Mucosa of descending colon (tissue), 3 donors: ENCODE results near the gene PKIG. TPM values are rescaled to one million over a fixed set of nuclear protein-coding genes. Genes with fewer than 3 reads are reported as not detected.

Experiments
- ATAC-seq: fragments of 200-7000 bp; cut with Tn5 transposase; one replicate; pipeline ENCODE4 v1.9.1; 2020; ENCODE audit warnings: mild to moderate bottlenecking, moderate library complexity
- DNase-seq, 3 donors: peaks; one replicate each; pipeline ENCODE4 v3.0.0-alpha.2; 2020
- H3K36me3 ChIP-seq: fragments of 200-600 bp; one replicate; pipeline ENCODE4 v1.8.0; 2021; ENCODE audit warnings: low read depth, mild to moderate bottlenecking
- H3K4me1 ChIP-seq: fragments of 200-600 bp; one replicate; pipeline ENCODE4 v1.8.0; 2021; ENCODE audit warnings: low read depth, mild to moderate bottlenecking
- H3K4me3 ChIP-seq: fragments of 200-600 bp; one replicate; pipeline ENCODE4 v1.8.0; 2021; ENCODE audit warnings: mild to moderate bottlenecking
- H3K9me3 ChIP-seq: fragments of 200-600 bp; one replicate; pipeline ENCODE4 v1.8.0; 2021; ENCODE audit warnings: mild to moderate bottlenecking
- intact Hi-C, 2 donors: fragments of 100-400 bp; cut with DNase I in 1 of 2; cut with micrococcal nuclease in 1 of 2; formaldehyde crosslinking; loops; one replicate each; pipeline versions ENCODE4 v1.11.0 to v1.11.1; 2022; cut with DNase I, micrococcal nuclease
- total RNA-seq, 3 donors: library from RNA; stranded (reverse); fragmentation: NEBNext Ultra II Directional in 2 of 3; extraction: Animal tissue kit (Norgen Biotek cat#: 25700) in 2 of 3; gene quantifications; one replicate each; pipeline versions ENCODE4 v1.2.1 to v1.2.4, GENCODE V29; 2021 to 2023
- TF ChIP-seq, protein P1 (sequence below): fragments of 200-600 bp; IDR thresholded peaks from one replicate; pipeline ENCODE4 v1.8.0; 2022; ENCODE audit warnings: antibody characterized with exemption, mild to moderate bottlenecking
- donor health status: DM: no; HTN: no; CAD: no; lungs with moderate emphysema.
- donor health status: DM: no; HTN: no; CAD: no.
- donor health status: DM: no; HTN: yes; CAD: no.

PKIG gene
- total RNA-seq, 3 donors from 2014 or later, result 39.9 to 101 (median 42.4) TPM

GRCh38 chr20:44629542-44629941, 47.2 kb downstream of the PKIG start:
- no peaks in the 10 kb centered on the region for H3K36me3 ChIP-seq
- DNase-seq (no peak), ATAC-seq (no peak)
- H3K9me3 ChIP-seq, result no peaks in the 10 kb centered on the region
- H3K4me3 ChIP-seq, result no peak overlapping the region
- intact Hi-C loops, result no loop called here
- H3K4me1 ChIP-seq, result no peaks in the 10 kb centered on the region
- TF ChIP-seq, protein P1, sequence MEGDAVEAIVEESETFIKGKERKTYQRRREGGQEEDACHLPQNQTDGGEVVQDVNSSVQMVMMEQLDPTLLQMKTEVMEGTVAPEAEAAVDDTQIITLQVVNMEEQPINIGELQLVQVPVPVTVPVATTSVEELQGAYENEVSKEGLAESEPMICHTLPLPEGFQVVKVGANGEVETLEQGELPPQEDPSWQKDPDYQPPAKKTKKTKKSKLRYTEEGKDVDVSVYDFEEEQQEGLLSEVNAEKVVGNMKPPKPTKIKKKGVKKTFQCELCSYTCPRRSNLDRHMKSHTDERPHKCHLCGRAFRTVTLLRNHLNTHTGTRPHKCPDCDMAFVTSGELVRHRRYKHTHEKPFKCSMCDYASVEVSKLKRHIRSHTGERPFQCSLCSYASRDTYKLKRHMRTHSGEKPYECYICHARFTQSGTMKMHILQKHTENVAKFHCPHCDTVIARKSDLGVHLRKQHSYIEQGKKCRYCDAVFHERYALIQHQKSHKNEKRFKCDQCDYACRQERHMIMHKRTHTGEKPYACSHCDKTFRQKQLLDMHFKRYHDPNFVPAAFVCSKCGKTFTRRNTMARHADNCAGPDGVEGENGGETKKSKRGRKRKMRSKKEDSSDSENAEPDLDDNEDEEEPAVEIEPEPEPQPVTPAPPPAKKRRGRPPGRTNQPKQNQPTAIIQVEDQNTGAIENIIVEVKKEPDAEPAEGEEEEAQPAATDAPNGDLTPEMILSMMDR, result no peak

DNA sequence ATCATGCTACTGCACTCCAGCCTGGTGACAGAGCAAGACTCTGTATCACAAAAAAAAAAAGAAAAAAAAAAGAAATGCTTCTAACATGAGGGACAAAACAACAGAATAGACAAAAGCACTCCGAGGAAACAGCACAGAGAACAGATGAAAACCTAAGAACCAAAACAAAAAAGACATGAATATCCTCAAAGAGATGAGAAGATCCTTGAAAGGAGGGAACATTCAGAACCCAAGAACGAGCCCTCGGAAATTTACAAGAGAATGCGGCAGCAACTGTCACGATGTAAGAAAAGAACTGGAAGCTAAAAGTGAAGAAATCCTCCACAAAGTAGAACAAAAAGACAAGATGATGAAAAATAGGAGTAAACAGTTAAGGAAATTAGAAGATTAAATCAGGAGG, 47.9 kb downstream of the PKIG start:
- H3K36me3 ChIP-seq, result no peaks in the 10 kb centered on the region
- ATAC-seq (no peak), DNase-seq (no peak)
- H3K4me1 ChIP-seq, result no peaks in the 10 kb centered on the region
- TF ChIP-seq, protein P1, result no peak
- no peak overlapping the region for H3K4me3 ChIP-seq
- intact Hi-C loops, result no loop called here
- no peaks in the 10 kb centered on the region for H3K9me3 ChIP-seq

DNA sequence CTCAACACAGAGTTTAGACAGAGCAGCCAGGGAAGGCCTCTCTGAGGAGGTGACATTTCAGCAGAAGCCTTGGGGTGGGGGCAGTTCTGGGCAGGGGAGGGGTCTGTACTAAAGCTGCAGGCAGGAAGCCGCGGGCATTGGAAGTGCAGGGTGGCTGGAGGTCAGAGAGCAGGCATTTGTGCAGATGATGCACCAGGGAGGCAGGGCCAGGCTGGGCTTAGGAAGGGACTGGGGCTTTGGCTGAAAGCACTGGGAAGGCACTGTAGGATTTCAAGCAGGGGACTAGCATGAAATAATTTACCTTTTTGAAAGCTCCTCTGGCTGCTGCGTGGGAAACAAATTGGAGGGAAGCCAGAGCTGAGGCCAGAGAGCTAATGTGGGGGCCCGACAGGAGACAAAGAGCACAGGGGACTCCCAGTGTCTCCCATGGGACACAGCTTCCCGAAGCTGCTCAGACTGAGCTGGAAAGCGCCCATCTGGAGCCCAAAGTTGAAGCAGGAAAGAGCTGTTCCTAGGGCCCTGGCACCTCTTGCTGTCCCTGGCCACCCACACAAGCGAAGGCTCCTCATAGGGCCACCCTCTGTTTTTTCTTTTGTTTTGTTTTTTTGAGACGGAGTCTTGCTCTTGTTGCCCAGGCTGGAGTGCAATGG, 49.8 kb downstream of the PKIG start:
- Histone ChIP-seq H3K36me3 (no peaks in the 10 kb centered on the region), H3K9me3 (no peaks in the 10 kb centered on the region), H3K4me3 (no peak overlapping the region), H3K4me1 (no peaks in the 10 kb centered on the region)
- ATAC-seq (no peak), DNase-seq (no peak)
- intact Hi-C loops, result no loop called here
- TF ChIP-seq, protein P1, result no peak

- H3K36me3 ChIP-seq, result no peaks in the 10 kb centered on the region
- ATAC-seq (no peak), DNase-seq (no peak)
- no peaks in the 10 kb centered on the region for H3K9me3 ChIP-seq
- TF ChIP-seq, protein P1, result no peak
- intact Hi-C loops, result no loop called here
- no peaks in the 10 kb centered on the region for H3K4me1 ChIP-seq
- no peak overlapping the region for H3K4me3 ChIP-seq
These were observed 50.9 kb downstream of the PKIG start for GRCh38 chr20:44633187-44633810.

GRCh38 chr20:44633872-44634600, 51.7 kb downstream of the PKIG start:
- DNase-seq (no peak), ATAC-seq (no peak)
- Histone ChIP-seq H3K9me3 (no peaks in the 10 kb centered on the region), H3K4me3 (no peak overlapping the region), H3K4me1 (no peaks in the 10 kb centered on the region), H3K36me3 (no peaks in the 10 kb centered on the region)
- TF ChIP-seq, protein P1, result no peak
- intact Hi-C loops, result no loop called here
